IPS-18c (cell line): ENCODE results near the gene CHRNB1.
A peak's percentile ranks its signal among the peaks of the same experiment; 100 is the strongest.

Source experiments
- H3K4me3 ChIP-seq: 2 replicates; pipeline ENCODE4 v1.7.0; 2013; ENCODE audit warnings: low read depth, mild to moderate bottlenecking, low read length, moderate library complexity; ENCODE audit not compliant: insufficient read depth
- H3K9me3 ChIP-seq: one replicate; pipeline ENCODE4 v1.6.1; 2013; ENCODE audit warnings: mild to moderate bottlenecking, low read length, moderate library complexity; ENCODE audit not compliant: control insufficient read depth, insufficient read depth

The CHRNB1 gene

GRCh38 chr17:7444682-7445618 lies at the start of gene CHRNB1:
Gene CHRNB1 (plus strand): TSS chr17:7445061. CDS start chr17:7445128, 67 bp downstream.
- peak within 1 kb of the TSS; percentile 74 for H3K4me3 ChIP-seq

GRCh38 chr17:7396147-7396546 lies 48.7 kb upstream of the CHRNB1 start:
- H3K4me3 ChIP-seq, result no peak overlapping the region
- H3K9me3 ChIP-seq, result no peaks in the 10 kb centered on the region

More at GRCh38 chr17:7444682-7445618, at the start of gene CHRNB1:
- H3K9me3 ChIP-seq, result no peaks in the 10 kb centered on the region

- Histone ChIP-seq H3K4me3 (no peak overlapping the region), H3K9me3 (no peaks in the 10 kb centered on the region)
These were observed 46.2 kb upstream of the CHRNB1 start for GRCh38 chr17:7398612-7399011.

GRCh38 chr17:7403043-7403726 lies 41.7 kb upstream of the CHRNB1 start:
- no peaks in the 10 kb centered on the region for H3K9me3 ChIP-seq

GRCh38 chr17:7403727-7403976 lies 41.2 kb upstream of the CHRNB1 start:
- H3K4me3 ChIP-seq, result peak overlapping the region; percentile 93
- no peaks in the 10 kb centered on the region for H3K9me3 ChIP-seq

More at GRCh38 chr17:7403043-7403726, 41.7 kb upstream of the CHRNB1 start:
- H3K4me3 ChIP-seq, result peak overlapping the region; percentile 93

- H3K4me3 ChIP-seq, result peak within 1 kb of the TSS; percentile 93
- H3K9me3 ChIP-seq, result no peaks in the 10 kb centered on the region
These were observed 40.7 kb upstream of the CHRNB1 start, which contains the start of gene TMEM256 for GRCh38 chr17:7403977-7404736. Gene TMEM256 (minus strand): TSS chr17:7404097. CDS start chr17:7404084, 13 bp downstream.

GRCh38 chr17:7404737-7405349 lies 40.0 kb upstream of the CHRNB1 start:
- H3K4me3 ChIP-seq, result peak overlapping the region; percentile 81
- H3K9me3 ChIP-seq, result no peaks in the 10 kb centered on the region

GRCh38 chr17:7405350-7406234 lies 39.3 kb upstream of the CHRNB1 start:
- no peaks in the 10 kb centered on the region for H3K9me3 ChIP-seq
- H3K4me3 ChIP-seq, result peak overlapping the region; percentile 81

GRCh38 chr17:7406235-7406825 lies 38.5 kb upstream of the CHRNB1 start:
- Histone ChIP-seq H3K4me3 (peak overlapping the region; percentile 81), H3K9me3 (no peaks in the 10 kb centered on the region)

GRCh38 chr17:7407082-7407481 lies 37.8 kb upstream of the CHRNB1 start:
- Histone ChIP-seq H3K4me3 (no peak overlapping the region; the same call in 1 of the 2 replicates), H3K9me3 (no peaks in the 10 kb centered on the region)

GRCh38 chr17:7407485-7408251 lies 37.2 kb upstream of the CHRNB1 start, which contains the start of gene NLGN2:
Gene NLGN2 (plus strand): TSS chr17:7407845. CDS start chr17:7408256, 411 bp downstream.
- Histone ChIP-seq H3K9me3 (no peaks in the 10 kb centered on the region), H3K4me3 (peak within 1 kb of the TSS; percentile 20; the same call in 1 of the 2 replicates)

GRCh38 chr17:7408252-7408727 lies 36.6 kb upstream of the CHRNB1 start:
- Histone ChIP-seq H3K9me3 (no peaks in the 10 kb centered on the region), H3K4me3 (peak overlapping the region; percentile 20; the same call in 1 of the 2 replicates)

GRCh38 chr17:7408863-7409262 lies 36.0 kb upstream of the CHRNB1 start:
- Histone ChIP-seq H3K4me3 (0 out of 2 replicates have a peak overlapping the region, but pooled peaks have one; percentile 20), H3K9me3 (no peaks in the 10 kb centered on the region)

GRCh38 chr17:7409716-7410115 lies 35.1 kb upstream of the CHRNB1 start:
- no peaks in the 10 kb centered on the region for H3K9me3 ChIP-seq
- H3K4me3 ChIP-seq, result no peak overlapping the region
